GM12875 (cell line): ENCODE results near the gene DUS2.
"Not testable (repeated sequence)": the region's sequence is repeated elsewhere in the genome, so short reads cannot be mapped to it uniquely, and the experiment has no call there.

ENCODE experiments used
- H3K4me3 ChIP-seq: one replicate; pipeline ENCODE4 v1.5.1; 2011; ENCODE audit warnings: low read depth, low read length, control low read depth
- CTCF ChIP-seq: IDR thresholded peaks from 2 replicates; pipeline ENCODE4 v1.5.1; 2011; ENCODE audit warnings: low read depth, mild to moderate bottlenecking, control low read depth, inconsistent platforms, low read length, moderate library complexity, borderline replicate concordance; ENCODE audit not compliant: insufficient read depth

The DUS2 gene

GRCh38 chr16:68097088-68097487 lies 74.0 kb downstream of the DUS2 start:
- H3K4me3 ChIP-seq: no peak overlapping the region
- TF ChIP-seq CTCF: no peak

GRCh38 chr16:68097895-68098294 lies 74.8 kb downstream of the DUS2 start:
- no peak overlapping the region for H3K4me3 ChIP-seq
- TF ChIP-seq CTCF: no peak

- H3K4me3 ChIP-seq: no peak overlapping the region
- no peak for TF ChIP-seq CTCF
Observed at GRCh38 chr16:68100488-68100887, 77.4 kb downstream of the DUS2 start.

GRCh38 chr16:68105611-68106010 lies 82.5 kb downstream of the DUS2 start:
- H3K4me3 ChIP-seq: no peak overlapping the region
- no peak for TF ChIP-seq CTCF

GRCh38 chr16:68107230-68107928 lies 84.3 kb downstream of the DUS2 start:
- H3K4me3 ChIP-seq: not testable (repeated sequence)

GRCh38 chr16:68109156-68109555 lies 86.1 kb downstream of the DUS2 start:
- not testable (repeated sequence) for H3K4me3 ChIP-seq

GRCh38 chr16:68110611-68111010 lies 87.5 kb downstream of the DUS2 start:
- not testable (repeated sequence) for H3K4me3 ChIP-seq

GRCh38 chr16:68111379-68111778 lies 88.3 kb downstream of the DUS2 start:
- no peak overlapping the region for H3K4me3 ChIP-seq

More at GRCh38 chr16:68111379-68111778, 88.3 kb downstream of the DUS2 start:
- no peak for TF ChIP-seq CTCF
